Astrocyte of the cerebellum (primary cell): Measurements from ENCODE around the gene NF2.

Experiments used
- DNase-seq: peaks from one replicate; pipeline ENCODE4 v3.0.0-alpha.2; 2011; ENCODE audit warnings: low read depth
- H3K4me3 ChIP-seq: 2 replicates; pipeline ENCODE4 v1.5.1; 2011; ENCODE audit warnings: mild to moderate bottlenecking, low read depth, low read length, moderate library complexity
- CTCF ChIP-seq: IDR thresholded peaks from 2 replicates; pipeline ENCODE4 v1.5.1; 2012; ENCODE audit warnings: low read length, low read depth, moderate library complexity, mild to moderate bottlenecking; ENCODE audit errors: missing control alignments
- in situ Hi-C: cut with HindIII; loops from 2 replicates; pipeline ENCODE4 v1.10.0; 2017; ENCODE audit warnings: low sequenced_read_pairs

The NF2 gene

GRCh38 chr22:29731058-29731850, 127.8 kb downstream of the NF2 start:
- H3K4me3 ChIP-seq: no peak overlapping the region
- no peak for DNase-seq
- in situ Hi-C loops: no loop called here
- no peak for TF ChIP-seq CTCF

GRCh38 chr22:29732883-29733282, 129.4 kb downstream of the NF2 start:
- in situ Hi-C loops: no loop called here
- no peak for TF ChIP-seq CTCF
- no peak overlapping the region for H3K4me3 ChIP-seq
- DNase-seq: no peak

- no peak for TF ChIP-seq CTCF
- in situ Hi-C loops: no loop called here
- no peak for DNase-seq
- H3K4me3 ChIP-seq: no peak overlapping the region
Observed at GRCh38 chr22:29733362-29734201, 130.1 kb downstream of the NF2 start.

GRCh38 chr22:29734406-29734805, 131.0 kb downstream of the NF2 start:
- in situ Hi-C loops: no loop called here
- no peak overlapping the region for H3K4me3 ChIP-seq
- no peak for DNase-seq
- TF ChIP-seq CTCF: no peak

- DNase-seq: no peak
- H3K4me3 ChIP-seq: no peak overlapping the region
- in situ Hi-C loops: no loop called here
- no peak for TF ChIP-seq CTCF
Observed at GRCh38 chr22:29734838-29735237, 131.4 kb downstream of the NF2 start.

GRCh38 chr22:29735416-29735815, 132.0 kb downstream of the NF2 start:
- TF ChIP-seq CTCF: no peak
- no peak overlapping the region for H3K4me3 ChIP-seq
- DNase-seq: no peak
- in situ Hi-C loops: no loop called here
